ENCODE results near the gene NADSYN1.

DNA sequence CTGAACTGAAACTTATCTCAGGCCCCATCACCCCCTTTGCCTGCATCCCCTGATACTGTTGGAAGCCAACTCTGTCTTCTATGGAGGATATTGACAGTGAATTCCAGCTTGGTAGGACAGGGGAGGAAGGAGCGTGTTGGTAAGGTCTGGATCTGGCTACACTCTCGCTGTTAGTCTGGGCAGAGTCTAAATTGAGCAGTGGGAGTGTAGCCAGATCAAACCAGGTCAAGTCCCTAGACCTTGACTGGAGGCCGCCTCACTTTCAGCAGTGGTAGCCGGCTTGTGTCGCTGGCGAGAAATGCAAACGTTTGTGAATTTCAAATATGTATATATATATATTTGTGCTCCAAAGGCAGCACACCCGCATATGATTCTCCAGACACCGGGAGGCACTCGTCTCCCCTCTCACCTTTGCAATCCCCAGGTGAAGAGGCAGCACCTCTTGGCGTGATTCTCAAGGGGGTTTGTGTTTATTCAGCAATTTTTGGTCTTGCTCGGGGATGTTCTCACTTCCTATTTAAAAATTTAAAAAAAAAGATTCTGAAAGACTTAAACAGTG is 31.5 kb upstream of the NADSYN1 start:
- TF ChIP-seq EZH2 (optimal IDR thresholded peaks at IDR 0.05; ENCODE audit: low read depth, low read length) (no peak), EZH2phosphoT487 (IDR thresholded peaks at IDR 0.05; ENCODE audit: low read length) (no peak)
- TF ChIP-seq, protein P1, sequence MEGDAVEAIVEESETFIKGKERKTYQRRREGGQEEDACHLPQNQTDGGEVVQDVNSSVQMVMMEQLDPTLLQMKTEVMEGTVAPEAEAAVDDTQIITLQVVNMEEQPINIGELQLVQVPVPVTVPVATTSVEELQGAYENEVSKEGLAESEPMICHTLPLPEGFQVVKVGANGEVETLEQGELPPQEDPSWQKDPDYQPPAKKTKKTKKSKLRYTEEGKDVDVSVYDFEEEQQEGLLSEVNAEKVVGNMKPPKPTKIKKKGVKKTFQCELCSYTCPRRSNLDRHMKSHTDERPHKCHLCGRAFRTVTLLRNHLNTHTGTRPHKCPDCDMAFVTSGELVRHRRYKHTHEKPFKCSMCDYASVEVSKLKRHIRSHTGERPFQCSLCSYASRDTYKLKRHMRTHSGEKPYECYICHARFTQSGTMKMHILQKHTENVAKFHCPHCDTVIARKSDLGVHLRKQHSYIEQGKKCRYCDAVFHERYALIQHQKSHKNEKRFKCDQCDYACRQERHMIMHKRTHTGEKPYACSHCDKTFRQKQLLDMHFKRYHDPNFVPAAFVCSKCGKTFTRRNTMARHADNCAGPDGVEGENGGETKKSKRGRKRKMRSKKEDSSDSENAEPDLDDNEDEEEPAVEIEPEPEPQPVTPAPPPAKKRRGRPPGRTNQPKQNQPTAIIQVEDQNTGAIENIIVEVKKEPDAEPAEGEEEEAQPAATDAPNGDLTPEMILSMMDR (IDR thresholded peaks at IDR 0.05; ENCODE audit: low read length): no peak
